ENCODE measurements around the gene GPT2.

The GPT2 gene

DNA sequence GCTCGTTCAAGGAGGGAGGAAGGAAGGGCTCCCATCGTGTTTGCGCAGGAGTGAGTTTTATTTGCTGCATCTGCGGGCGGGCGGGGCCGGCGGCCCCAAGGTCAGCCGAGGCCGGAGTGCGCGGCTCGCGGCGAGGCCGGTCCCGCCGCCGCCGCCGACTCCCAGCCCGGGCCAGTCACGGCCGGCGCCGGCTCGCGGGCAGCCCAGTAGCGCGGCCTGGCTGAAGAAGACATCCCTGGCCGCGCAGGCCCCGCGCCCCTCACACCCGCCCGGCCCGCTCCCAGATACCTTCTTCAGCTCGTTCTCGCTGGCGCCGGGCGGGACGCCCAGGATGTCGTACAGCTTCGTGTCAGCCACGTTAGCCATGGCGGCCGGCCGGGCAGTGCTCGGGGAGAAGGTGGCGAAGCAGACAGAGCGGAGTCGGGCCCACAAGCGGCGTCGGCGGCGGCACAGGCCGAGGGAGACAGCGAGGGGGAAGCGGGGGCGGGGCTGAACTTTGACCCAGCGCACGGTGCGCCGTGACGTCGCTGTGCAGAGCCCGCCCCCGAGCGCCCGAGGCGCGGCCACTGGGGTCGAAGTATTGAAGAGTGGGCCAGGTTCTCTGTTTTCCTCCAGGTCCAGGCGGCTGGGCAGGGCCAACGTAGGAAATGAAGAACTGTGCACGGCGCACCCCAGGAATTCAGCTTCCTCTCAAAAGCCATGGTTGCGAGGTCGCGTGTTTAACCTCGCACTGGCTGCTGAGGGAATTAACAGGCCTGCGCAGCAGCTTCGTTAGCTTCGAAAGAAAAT lies 89.2 kb downstream of the GPT2 start, which contains the start of gene DNAJA2:
Gene DNAJA2 (minus strand): TSS at position 468 of the 789 bp plus-strand sequence. CDS start 102 bp downstream, at position 366.
- Histone ChIP-seq H3K27me3 (ENCODE audit: insufficient read depth, poor library complexity, severe bottlenecking) (no peaks in the 10 kb centered on the region), H3K27ac (replicated peaks) (peak within 1 kb of the TSS; percentile 86)
- DNase-seq (ENCODE audit: low read depth in 1 of 2, low spot score in 1 of 2), result peak; percentile 76 to 90

DNA sequence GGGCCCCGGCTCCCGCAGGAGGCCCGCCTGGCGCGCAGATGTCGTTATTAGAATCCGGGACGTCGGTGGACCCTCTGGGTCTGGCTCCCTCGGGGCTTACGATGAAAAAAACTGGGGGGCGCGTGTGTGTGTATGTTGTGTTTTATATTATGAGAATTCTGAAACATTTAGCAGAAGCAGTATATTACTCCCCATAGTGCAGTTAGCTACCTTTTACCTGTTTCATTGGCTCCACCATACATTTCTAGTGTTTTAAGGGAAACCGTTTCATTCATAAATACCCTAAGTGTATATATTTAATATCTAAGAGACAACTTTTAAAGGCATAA lies 89.8 kb downstream of the GPT2 start:
- no peak for DNase-seq (ENCODE audit: low read depth in 1 of 2, low spot score in 1 of 2)
- Histone ChIP-seq H3K27ac (replicated peaks) (peak overlapping the region; percentile 86), H3K4me3 (replicated peaks; ENCODE audit: insufficient read depth, low read length) (peak overlapping the region; percentile 93), H3K27me3 (ENCODE audit: insufficient read depth, poor library complexity, severe bottlenecking) (no peaks in the 10 kb centered on the region)
- TF ChIP-seq, protein P1, sequence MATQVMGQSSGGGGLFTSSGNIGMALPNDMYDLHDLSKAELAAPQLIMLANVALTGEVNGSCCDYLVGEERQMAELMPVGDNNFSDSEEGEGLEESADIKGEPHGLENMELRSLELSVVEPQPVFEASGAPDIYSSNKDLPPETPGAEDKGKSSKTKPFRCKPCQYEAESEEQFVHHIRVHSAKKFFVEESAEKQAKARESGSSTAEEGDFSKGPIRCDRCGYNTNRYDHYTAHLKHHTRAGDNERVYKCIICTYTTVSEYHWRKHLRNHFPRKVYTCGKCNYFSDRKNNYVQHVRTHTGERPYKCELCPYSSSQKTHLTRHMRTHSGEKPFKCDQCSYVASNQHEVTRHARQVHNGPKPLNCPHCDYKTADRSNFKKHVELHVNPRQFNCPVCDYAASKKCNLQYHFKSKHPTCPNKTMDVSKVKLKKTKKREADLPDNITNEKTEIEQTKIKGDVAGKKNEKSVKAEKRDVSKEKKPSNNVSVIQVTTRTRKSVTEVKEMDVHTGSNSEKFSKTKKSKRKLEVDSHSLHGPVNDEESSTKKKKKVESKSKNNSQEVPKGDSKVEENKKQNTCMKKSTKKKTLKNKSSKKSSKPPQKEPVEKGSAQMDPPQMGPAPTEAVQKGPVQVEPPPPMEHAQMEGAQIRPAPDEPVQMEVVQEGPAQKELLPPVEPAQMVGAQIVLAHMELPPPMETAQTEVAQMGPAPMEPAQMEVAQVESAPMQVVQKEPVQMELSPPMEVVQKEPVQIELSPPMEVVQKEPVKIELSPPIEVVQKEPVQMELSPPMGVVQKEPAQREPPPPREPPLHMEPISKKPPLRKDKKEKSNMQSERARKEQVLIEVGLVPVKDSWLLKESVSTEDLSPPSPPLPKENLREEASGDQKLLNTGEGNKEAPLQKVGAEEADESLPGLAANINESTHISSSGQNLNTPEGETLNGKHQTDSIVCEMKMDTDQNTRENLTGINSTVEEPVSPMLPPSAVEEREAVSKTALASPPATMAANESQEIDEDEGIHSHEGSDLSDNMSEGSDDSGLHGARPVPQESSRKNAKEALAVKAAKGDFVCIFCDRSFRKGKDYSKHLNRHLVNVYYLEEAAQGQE (IDR thresholded peaks at IDR 0.05; ENCODE audit: insufficient replicate concordance, low read depth), result no peak
- TF ChIP-seq, protein P2, sequence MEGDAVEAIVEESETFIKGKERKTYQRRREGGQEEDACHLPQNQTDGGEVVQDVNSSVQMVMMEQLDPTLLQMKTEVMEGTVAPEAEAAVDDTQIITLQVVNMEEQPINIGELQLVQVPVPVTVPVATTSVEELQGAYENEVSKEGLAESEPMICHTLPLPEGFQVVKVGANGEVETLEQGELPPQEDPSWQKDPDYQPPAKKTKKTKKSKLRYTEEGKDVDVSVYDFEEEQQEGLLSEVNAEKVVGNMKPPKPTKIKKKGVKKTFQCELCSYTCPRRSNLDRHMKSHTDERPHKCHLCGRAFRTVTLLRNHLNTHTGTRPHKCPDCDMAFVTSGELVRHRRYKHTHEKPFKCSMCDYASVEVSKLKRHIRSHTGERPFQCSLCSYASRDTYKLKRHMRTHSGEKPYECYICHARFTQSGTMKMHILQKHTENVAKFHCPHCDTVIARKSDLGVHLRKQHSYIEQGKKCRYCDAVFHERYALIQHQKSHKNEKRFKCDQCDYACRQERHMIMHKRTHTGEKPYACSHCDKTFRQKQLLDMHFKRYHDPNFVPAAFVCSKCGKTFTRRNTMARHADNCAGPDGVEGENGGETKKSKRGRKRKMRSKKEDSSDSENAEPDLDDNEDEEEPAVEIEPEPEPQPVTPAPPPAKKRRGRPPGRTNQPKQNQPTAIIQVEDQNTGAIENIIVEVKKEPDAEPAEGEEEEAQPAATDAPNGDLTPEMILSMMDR (IDR thresholded peaks at IDR 0.05; ENCODE audit: insufficient read depth, low read length), result no peak
- TF ChIP-seq POLR2AphosphoS5 (IDR thresholded peaks at IDR 0.05; ENCODE audit: low read depth) (no peak), SPI1 (IDR thresholded peaks at IDR 0.05; ENCODE audit: borderline replicate concordance, low read depth) (no peak), GABPA (IDR thresholded peaks at IDR 0.05; ENCODE audit: low read depth) (no peak; the same call in 1 of the 2 replicates)

More for the DNA sequence above, 89.2 kb downstream of the GPT2 start, which contains the start of gene DNAJA2:
- peak within 1 kb of the TSS; percentile 93 for H3K4me3 ChIP-seq (replicated peaks; ENCODE audit: insufficient read depth, low read length)
- TF ChIP-seq POLR2AphosphoS5 (IDR thresholded peaks at IDR 0.05; ENCODE audit: low read depth) (peak; percentile 92), GABPA (IDR thresholded peaks at IDR 0.05; ENCODE audit: low read depth) (no peak; the same call in 1 of the 2 replicates), SPI1 (IDR thresholded peaks at IDR 0.05; ENCODE audit: borderline replicate concordance, low read depth) (peak; percentile 15; the same call in 1 of the 2 replicates)
- TF ChIP-seq, protein P1 (IDR thresholded peaks at IDR 0.05; ENCODE audit: insufficient replicate concordance, low read depth), result peak; percentile 37

DNA sequence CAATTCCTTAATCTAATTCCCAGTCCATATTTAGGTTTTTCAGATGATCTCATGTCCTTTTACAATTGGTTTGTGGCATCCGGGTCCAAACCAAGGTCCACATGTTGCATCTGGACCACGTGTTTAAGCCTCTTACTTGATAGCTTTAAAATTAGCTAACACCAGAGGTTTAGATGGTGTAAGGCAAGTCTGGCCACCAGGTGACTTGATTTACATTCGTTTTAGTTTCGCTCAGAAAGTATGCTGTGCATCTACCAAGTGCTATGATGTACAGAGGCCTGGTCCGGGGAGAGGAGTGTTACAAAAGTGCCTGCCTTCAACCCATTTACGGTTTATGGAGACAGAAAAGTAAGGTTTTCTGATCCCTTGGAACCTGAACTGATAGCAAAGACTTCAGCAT lies 90.2 kb downstream of the GPT2 start:
- no peak for TF ChIP-seq SPI1 (IDR thresholded peaks at IDR 0.05; ENCODE audit: borderline replicate concordance, low read depth)
- TF ChIP-seq, protein P1 (IDR thresholded peaks at IDR 0.05; ENCODE audit: insufficient replicate concordance, low read depth), result no peak
- TF ChIP-seq, protein P2 (IDR thresholded peaks at IDR 0.05; ENCODE audit: insufficient read depth, low read length), result no peak
- TF ChIP-seq POLR2AphosphoS5 (IDR thresholded peaks at IDR 0.05; ENCODE audit: low read depth), result no peak
- no peak for TF ChIP-seq GABPA (IDR thresholded peaks at IDR 0.05; ENCODE audit: low read depth)
- H3K4me3 ChIP-seq (replicated peaks; ENCODE audit: insufficient read depth, low read length), result peak overlapping the region; percentile 93; the same call in 1 of the 2 replicates
- peak overlapping the region; percentile 86 for H3K27ac ChIP-seq (replicated peaks)
- H3K27me3 ChIP-seq (ENCODE audit: insufficient read depth, poor library complexity, severe bottlenecking), result no peaks in the 10 kb centered on the region
- peak; percentile 11 to 45 for DNase-seq (ENCODE audit: low read depth in 1 of 2, low spot score in 1 of 2)
